Loucy (cell line): ENCODE measurements around the gene KBTBD4.

Experiments used
- H2AFZ ChIP-seq: fragments of 200-600 bp; sonication (generic); 2 replicates; pipeline ENCODE4 v1.6.0; 2016; ENCODE audit warnings: antibody characterized with exemption, mild to moderate bottlenecking, low read length, moderate library complexity
- H3F3A ChIP-seq: fragments of 200-600 bp; 2 replicates; pipeline ENCODE4 v1.6.0; 2016; ENCODE audit warnings: antibody characterized with exemption, low read depth, mild to moderate bottlenecking
- H3K27me3 ChIP-seq: fragments of 200-600 bp; sonication (generic); 2 replicates; pipeline ENCODE4 v1.6.1; 2014; ENCODE audit warnings: low read length, mild to moderate bottlenecking; ENCODE audit not compliant: insufficient read depth, poor library complexity, severe bottlenecking
- H3K36me3 ChIP-seq: fragments of 200-600 bp; sonication (generic); 2 replicates; pipeline ENCODE4 v1.6.1; 2016; ENCODE audit warnings: low read length; ENCODE audit not compliant: insufficient read depth
- H3K4me1 ChIP-seq: fragments of 200-600 bp; sonication (generic); 2 replicates; pipeline ENCODE4 v1.5.1; 2014; ENCODE audit warnings: low read length, mild to moderate bottlenecking; ENCODE audit not compliant: insufficient read depth, poor library complexity, severe bottlenecking
- H3K4me2 ChIP-seq: fragments of 200-600 bp; sonication (generic); 2 replicates; pipeline ENCODE4 v1.6.0; 2014; ENCODE audit warnings: antibody characterized with exemption, low read length, low read depth, mild to moderate bottlenecking; ENCODE audit not compliant: poor library complexity, severe bottlenecking
- H3K4me3 ChIP-seq: fragments of 200-600 bp; sonication (generic); 2 replicates; pipeline ENCODE4 v1.5.1; 2014; ENCODE audit warnings: low read length, mild to moderate bottlenecking, mixed read lengths; ENCODE audit not compliant: poor library complexity, severe bottlenecking
- H3K79me2 ChIP-seq: fragments of 200-600 bp; sonication (generic); 2 replicates; pipeline ENCODE4 v1.6.1; 2014; ENCODE audit warnings: low read length; ENCODE audit not compliant: insufficient read depth
- H3K9ac ChIP-seq: fragments of 200-600 bp; sonication (generic); 2 replicates; pipeline ENCODE4 v1.6.0; 2014; ENCODE audit warnings: mild to moderate bottlenecking, low read depth, low read length, moderate library complexity; ENCODE audit not compliant: poor library complexity, severe bottlenecking
- H3K9me2 ChIP-seq: fragments of 200-600 bp; sonication (generic); replicated peaks from 2 replicates; pipeline ENCODE4 v1.6.1; 2016; ENCODE audit warnings: low read depth, low read length, mixed read lengths
- H3K9me3 ChIP-seq: fragments of 200-600 bp; sonication (generic); 2 replicates; pipeline ENCODE4 v1.6.1; 2014; ENCODE audit warnings: mild to moderate bottlenecking, antibody characterized with exemption, low read length, low read depth; ENCODE audit not compliant: insufficient read depth
- H4K20me1 ChIP-seq: fragments of 200-600 bp; sonication (generic); 2 replicates; pipeline ENCODE4 v1.6.0; 2014; ENCODE audit warnings: antibody characterized with exemption, low read length, mild to moderate bottlenecking; ENCODE audit not compliant: insufficient read depth, poor library complexity, severe bottlenecking
- CTCF ChIP-seq: fragments of 200-600 bp; sonication (generic); conservative IDR thresholded peaks from 2 replicates; pipeline ENCODE4 v1.5.1; 2014; ENCODE audit warnings: mild to moderate bottlenecking, antibody characterized with exemption, low read length
- EZH2phosphoT487 ChIP-seq: fragments of 200-600 bp; IDR thresholded peaks from 2 replicates; pipeline ENCODE4 v1.6.1; 2018; ENCODE audit warnings: antibody characterized with exemption, mild to moderate bottlenecking, moderate library complexity, borderline replicate concordance

The KBTBD4 gene

GRCh38 chr11:47552566-47553405, 26.0 kb downstream of the KBTBD4 start, which contains the start of gene CELF1:
Gene CELF1 (minus strand): TSS chr11:47553132. CDS start chr11:47499523, 53,609 bp downstream.
- Histone ChIP-seq H3K4me1 (peaks cover 31% of the 10 kb centered on the region), H3K27me3 (no peaks in the 10 kb centered on the region), H4K20me1 (peaks cover 47% of the 10 kb centered on the region), H3K4me3 (peak within 1 kb of the TSS; percentile 99), H2AFZ (peak within 1 kb of the TSS; percentile 99), H3K9ac (peak within 1 kb of the TSS; percentile 95), H3K9me2 (no peaks in the 10 kb centered on the region), H3K9me3 (no peaks in the 10 kb centered on the region), H3K4me2 (peak within 1 kb of the TSS; percentile 94), H3K79me2 (peaks cover 55% of the 10 kb centered on the region), H3K36me3 (no peaks in the 10 kb centered on the region), H3F3A (no peaks in the 10 kb centered on the region)
- TF ChIP-seq EZH2phosphoT487 (no peak), CTCF (peak; percentile 72)

GRCh38 chr11:47552056-47552565, 26.7 kb downstream of the KBTBD4 start:
- Histone ChIP-seq H3K4me2 (peak overlapping the region; percentile 94), H3K4me1 (peaks cover 35% of the 10 kb centered on the region), H3K9me2 (no peaks in the 10 kb centered on the region), H3K27me3 (no peaks in the 10 kb centered on the region), H2AFZ (peak overlapping the region; percentile 56; the same call in 1 of the 2 replicates), H3K36me3 (no peaks in the 10 kb centered on the region), H3K79me2 (peaks cover 62% of the 10 kb centered on the region), H3K9me3 (no peaks in the 10 kb centered on the region), H3K4me3 (peak overlapping the region; percentile 99), H3F3A (no peaks in the 10 kb centered on the region), H4K20me1 (peaks cover 53% of the 10 kb centered on the region), H3K9ac (peak overlapping the region; percentile 95)
- no peak for TF ChIP-seq CTCF
- TF ChIP-seq EZH2phosphoT487 = no peak

DNA sequence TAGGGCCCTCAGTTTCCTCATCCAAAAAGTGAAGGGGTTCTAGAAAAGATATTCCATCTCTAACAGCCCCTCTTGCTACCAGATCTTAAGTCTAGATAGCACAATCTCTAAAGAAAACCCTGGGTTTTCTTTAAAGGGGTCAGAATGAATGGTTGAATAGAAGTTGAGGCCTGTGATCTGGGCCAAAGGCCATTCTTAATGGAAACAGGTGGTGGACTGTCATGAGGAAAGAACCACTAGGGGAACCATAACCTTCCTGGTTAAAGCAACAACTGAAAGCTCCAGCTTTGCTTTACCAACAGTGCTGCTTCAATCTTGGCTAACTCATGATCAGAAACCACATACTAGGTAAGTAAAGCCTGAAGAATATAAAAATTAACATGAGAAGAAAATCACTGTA, 27.7 kb downstream of the KBTBD4 start:
- TF ChIP-seq CTCF (peak; percentile 75), EZH2phosphoT487 (no peak)
- H3K4me1 ChIP-seq = peaks cover 38% of the 10 kb centered on the region
- H3K4me3 ChIP-seq = peak overlapping the region; percentile 99
- H3K9me2 ChIP-seq = no peaks in the 10 kb centered on the region
- H2AFZ ChIP-seq = no peak overlapping the region
- H3K79me2 ChIP-seq = peaks cover 72% of the 10 kb centered on the region
- H3K36me3 ChIP-seq = no peaks in the 10 kb centered on the region
- H3K9me3 ChIP-seq = no peaks in the 10 kb centered on the region
- no peaks in the 10 kb centered on the region for H3F3A ChIP-seq
- H3K4me2 ChIP-seq = peak overlapping the region; percentile 94
- peak overlapping the region; percentile 95 for H3K9ac ChIP-seq
- H3K27me3 ChIP-seq = no peaks in the 10 kb centered on the region
- H4K20me1 ChIP-seq = peaks cover 62% of the 10 kb centered on the region
